HG02798 (cell line): ENCODE data around the gene RASGRP3.
A peak's percentile ranks its signal among the peaks of the same experiment; 100 is the strongest.

Experiments
- ATAC-seq: cut with Tn5 transposase; IDR thresholded peaks from one replicate; pipeline ENCODE4 v1.9.1; 2021; ENCODE audit warnings: mild to moderate bottlenecking; ENCODE audit not compliant: unreplicated experiment, poor library complexity

The RASGRP3 gene

DNA sequence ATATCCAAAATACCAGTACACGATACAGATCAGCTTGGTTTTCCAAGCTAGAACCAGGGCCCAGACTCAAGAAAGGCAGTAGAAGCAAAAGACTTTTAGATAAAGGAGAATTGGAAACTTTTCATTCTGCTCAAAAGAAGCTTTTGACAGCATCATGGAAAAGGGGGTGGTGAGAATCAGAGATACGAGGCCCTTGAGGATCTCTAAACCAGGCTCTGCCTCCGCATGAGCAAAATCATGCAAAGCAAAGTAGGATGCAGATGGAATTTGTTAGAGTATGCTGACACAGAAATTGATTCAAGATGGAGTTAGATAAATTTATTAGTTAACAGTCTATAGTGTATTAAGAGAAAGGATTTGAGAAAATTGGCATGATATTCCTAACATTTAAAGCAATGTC is 82.9 kb downstream of the RASGRP3 start:
- ATAC-seq, result no peak

DNA sequence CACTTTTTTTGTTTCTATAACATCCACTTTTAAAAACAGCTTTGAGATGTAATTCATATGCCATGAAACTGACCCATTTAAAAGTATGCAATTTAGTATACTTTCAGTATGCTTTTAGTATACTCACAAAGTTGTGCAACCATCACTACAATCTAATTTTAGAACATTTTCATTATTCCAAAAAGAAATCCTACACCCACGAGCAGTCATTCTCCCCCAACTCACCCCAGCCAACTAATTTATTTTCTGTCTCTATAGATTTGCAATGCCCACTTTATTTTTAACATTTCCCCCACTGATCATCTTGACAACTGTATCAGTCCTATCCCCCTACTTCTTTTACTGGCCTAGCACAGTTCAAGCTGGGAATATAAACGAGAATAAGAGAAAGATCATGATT is 83.6 kb downstream of the RASGRP3 start:
- no peak for ATAC-seq

DNA sequence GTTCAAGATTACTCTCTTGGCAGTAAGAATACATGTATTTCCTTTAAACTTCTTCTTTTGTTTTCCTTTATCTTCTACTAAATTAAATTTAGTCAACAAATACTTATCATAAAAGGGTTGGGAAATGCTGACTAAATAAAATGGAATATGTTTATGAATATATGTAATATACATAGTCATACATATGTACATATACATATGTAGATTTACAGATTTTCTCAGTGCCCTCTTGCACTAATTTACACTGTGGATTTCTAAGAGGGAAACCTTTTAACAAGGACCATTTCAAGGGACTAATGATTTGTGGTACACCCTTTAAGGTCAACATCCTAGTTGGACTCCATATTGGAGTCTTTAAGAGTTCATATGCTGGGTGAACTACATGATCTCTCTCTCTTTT is 85.4 kb downstream of the RASGRP3 start:
- ATAC-seq, result no peak

- no peak for ATAC-seq
Measured at GRCh38 chr2:33570681-33571080, 94.2 kb downstream of the RASGRP3 start.

DNA sequence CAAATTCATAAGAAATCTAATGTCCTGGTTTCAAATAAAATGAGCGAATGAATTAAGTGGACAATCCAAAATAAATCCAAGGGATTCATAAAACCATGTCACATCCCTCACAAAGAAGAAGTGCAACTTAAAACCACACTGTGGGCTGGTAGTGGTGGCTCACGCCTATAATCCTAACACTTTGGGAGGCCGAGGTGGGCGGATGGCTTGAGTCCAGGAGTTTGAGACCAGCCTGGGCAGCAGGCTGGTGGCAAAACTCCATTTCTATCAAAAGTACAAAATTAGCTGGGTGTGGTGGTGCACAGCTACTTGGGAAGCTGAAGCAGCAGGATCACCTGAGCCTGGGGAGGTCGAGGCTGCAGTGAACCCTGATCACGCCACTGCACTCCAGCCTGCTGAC is 97.2 kb downstream of the RASGRP3 start:
- no peak for ATAC-seq

- ATAC-seq, result no peak
Measured at GRCh38 chr2:33577084-33577483, 100.6 kb downstream of the RASGRP3 start.

- ATAC-seq, result no peak
Measured at GRCh38 chr2:33577668-33578067, 101.2 kb downstream of the RASGRP3 start.

DNA sequence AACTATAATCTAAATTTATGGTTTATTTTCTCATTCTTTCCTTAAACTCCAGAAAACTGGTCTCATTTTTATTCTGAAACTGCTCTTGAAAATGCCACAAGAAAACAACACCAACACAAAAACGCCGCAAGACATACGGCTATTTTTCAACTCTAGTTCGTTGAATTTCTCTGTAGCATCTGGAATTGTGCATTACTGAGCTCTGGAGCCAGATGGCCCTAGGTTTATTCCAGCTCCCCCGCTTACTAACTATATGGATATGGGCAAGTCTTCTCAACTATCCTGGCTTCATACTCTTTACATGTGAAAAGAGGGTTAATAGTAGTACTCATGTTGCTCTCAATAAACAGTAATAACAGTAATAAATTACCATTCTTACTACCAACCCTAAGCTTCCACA is 102.8 kb downstream of the RASGRP3 start:
- ATAC-seq, result no peak

- ATAC-seq, result no peak
Measured at GRCh38 chr2:33581872-33582271, 105.4 kb downstream of the RASGRP3 start.

- peak; percentile 75 for ATAC-seq
Measured at GRCh38 chr2:33583194-33583938, 106.9 kb downstream of the RASGRP3 start.

DNA sequence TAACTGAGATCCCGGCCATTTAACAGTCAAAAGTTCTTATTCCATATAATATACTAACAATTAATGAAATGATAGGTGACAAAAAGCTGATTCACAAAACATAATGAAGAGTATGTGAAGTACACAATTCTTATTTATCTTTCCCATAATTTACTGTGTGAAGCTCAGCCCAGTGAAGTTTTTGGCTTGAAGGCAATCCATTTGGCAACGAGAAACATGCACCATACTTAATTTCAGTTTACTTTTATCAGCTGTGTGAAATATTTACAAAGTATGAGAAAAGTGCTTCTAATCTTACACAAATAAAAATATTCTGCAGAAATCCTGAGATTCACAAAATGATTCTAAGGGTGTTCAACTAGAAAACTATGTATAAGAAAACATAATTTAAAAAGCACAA is 110.3 kb downstream of the RASGRP3 start:
- no peak for ATAC-seq

DNA sequence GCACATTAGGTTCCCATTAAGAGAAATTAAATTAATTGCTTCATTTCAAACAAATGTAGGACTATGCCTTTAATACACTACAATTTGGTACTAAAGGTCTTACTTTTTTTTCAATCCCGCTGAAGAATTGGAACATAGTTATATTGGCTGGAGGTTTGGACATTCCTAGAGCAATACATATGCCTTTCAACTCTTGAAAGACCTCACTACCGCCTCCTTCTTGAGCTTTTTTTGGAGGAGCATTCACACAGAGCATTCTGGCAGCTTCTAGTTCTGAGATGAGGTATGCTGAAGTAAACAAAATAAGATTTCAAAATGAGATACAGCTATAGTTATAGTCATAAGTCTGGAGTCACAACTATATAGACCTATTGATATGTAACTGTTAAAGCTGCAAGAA is 111.8 kb downstream of the RASGRP3 start:
- no peak for ATAC-seq

- ATAC-seq, result no peak
Measured at GRCh38 chr2:33589444-33589843, 113.0 kb downstream of the RASGRP3 start.

- ATAC-seq, result no peak
Measured at GRCh38 chr2:33595385-33595784, 118.9 kb downstream of the RASGRP3 start.

- ATAC-seq, result no peak
Measured at GRCh38 chr2:33597026-33597425, 120.6 kb downstream of the RASGRP3 start.

DNA sequence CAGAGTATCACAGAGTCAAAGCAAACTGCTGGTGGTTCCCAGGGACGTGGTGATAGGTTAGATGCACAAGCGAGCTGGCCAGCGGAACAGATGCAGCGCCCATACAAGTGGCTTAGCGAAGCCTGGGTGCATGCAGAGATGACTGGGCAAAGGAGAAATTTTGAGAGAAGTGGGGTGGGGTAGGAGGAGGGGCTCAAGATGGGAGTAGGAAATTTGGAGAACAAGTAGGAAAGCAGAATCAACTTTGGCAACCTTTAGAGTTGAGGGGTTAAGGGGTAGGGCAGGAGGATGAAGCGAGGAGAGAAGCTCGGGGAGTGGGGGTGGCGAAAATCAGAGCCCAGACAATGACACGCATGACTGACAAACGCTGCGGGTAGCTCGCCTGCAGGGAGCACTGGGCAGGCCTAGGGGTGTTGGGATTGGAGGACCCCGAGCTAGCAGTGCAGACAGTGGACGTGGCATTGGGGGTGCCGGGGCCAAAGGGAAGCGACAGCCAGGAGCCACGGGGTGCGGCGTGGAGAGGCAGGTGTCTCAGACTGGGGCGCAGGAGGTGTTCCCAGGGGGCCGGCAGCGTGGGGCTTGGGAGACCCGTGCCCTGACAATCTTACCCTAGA is 122.2 kb downstream of the RASGRP3 start:
- ATAC-seq, result peak; percentile 50

- ATAC-seq, result peak; percentile 94
Measured at GRCh38 chr2:33599175-33599942, 122.9 kb downstream of the RASGRP3 start, which contains the start of gene FAM98A. FAM98A (minus strand) TSS chr2:33599299; CDS start chr2:33599221, 78 bp downstream.

GRCh38 chr2:33599943-33600192 is 123.4 kb downstream of the RASGRP3 start:
- ATAC-seq, result no peak

DNA sequence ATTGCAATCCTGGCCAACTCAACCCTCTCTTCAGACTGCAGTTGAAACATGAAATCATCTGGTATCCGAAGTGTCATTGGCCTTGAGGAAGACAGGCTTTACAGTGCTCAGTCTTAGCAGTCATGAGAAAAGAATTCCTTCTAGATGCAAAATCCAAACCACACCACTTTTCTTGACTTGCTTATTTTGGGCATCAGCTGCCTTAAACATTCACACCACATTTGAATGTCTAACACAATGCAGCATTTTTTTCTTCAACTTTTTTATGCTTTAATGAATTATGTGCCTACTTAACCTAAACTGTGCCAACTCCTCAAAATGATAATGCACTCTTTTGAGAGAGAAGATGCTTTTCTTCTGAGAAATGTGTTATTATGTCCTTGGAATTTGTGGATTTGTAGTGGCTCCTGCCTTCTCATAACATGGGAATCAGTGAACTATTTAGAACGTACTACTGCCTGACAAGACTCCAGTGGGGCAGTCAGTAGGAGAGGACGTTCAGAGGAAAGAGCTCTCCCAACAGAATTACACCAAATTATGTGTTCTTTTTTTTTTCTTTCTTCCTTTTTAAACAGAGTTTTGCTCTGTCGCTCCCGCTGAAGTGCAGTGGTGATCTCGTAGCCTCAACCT is 125.9 kb downstream of the RASGRP3 start:
- ATAC-seq, result no peak

DNA sequence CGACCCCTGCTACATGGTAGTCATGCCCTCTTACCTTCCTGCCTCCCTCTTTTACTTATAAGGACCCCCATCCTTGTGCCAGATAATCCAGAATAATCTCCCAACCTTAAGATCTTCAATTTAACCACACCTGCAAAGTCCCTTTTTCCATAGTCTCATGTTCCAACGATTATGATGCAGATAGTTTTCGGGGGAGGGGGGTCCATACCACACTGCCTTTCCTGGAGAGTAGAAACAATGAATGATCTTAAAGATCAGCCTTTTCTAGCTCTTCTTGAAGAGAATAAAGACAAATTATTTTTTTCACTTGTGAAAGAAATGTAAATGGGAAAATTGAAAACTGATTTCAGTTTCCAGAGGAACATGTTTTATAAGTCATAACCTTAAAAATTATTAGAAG is 127.0 kb downstream of the RASGRP3 start:
- ATAC-seq, result no peak

DNA sequence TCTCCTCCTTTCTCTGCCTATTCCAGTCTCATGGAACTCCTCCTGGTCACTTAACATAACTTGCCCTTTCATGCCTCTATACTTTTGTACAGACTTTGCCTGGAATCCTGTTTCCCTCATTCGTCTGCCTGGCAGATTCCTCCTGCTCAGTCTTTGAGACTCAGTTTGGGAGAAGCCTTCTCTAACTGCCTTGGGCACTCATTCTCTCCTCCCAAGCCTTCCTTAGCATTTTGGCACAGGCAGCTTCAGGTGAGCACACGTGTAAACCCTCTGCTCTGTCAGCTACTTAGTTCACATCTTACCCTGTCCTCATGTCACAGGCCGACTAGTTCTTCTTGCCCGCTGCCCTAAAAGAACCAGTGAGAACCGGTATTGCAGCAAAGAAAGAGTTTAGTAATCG is 128.6 kb downstream of the RASGRP3 start:
- no peak for ATAC-seq
